Breast epithelium (tissue), 4 donors: ENCODE results near the gene CCDC92. TPM values are rescaled to one million over a fixed set of nuclear protein-coding genes. Genes with fewer than 3 reads are reported as not detected.

Experiments
- DNase-seq, 2 donors: peaks; one replicate each; pipeline ENCODE4 v3.0.0-alpha.2; 2019; ENCODE audit warnings: low spot score in 2 of 2
- H3K27ac ChIP-seq, 2 donors: fragments of 200-600 bp; sonication (generic) in 1 of 2; one replicate each; pipeline ENCODE4 v1.5.1; 2016 to 2019; ENCODE audit warnings: mild to moderate bottlenecking in 1 of 2
- H3K27me3 ChIP-seq, 2 donors: fragments of 200-600 bp; sonication (generic) in 1 of 2; one replicate each; pipeline versions ENCODE4 v1.5.1 to v1.6.0; 2017 to 2019; ENCODE audit warnings: control low read depth in 1 of 2, mild to moderate bottlenecking in 1 of 2
- H3K36me3 ChIP-seq: fragments of 200-600 bp; one replicate; pipeline ENCODE4 v1.5.1; 2019
- H3K4me1 ChIP-seq, 2 donors: fragments of 200-600 bp; sonication (generic); one replicate each; pipeline ENCODE4 v1.5.1; 2016 to 2019; ENCODE audit warnings: control low read depth in 1 of 2
- H3K4me3 ChIP-seq, 3 donors: fragments of 200-600 bp; sonication (generic); 1 replicate in 2 of 3; 2 replicates in 1 of 3; pipeline ENCODE4 v1.5.1; 2016 to 2019; ENCODE audit warnings: mild to moderate bottlenecking in 3 of 3, moderate library complexity in 2 of 3
- H3K9me3 ChIP-seq, 2 donors: fragments of 200-600 bp; sonication (generic) in 1 of 2; one replicate each; pipeline ENCODE4 v1.5.1; 2016 to 2019; ENCODE audit warnings: control low read depth in 1 of 2
- CTCF ChIP-seq, 3 donors: fragments of 450-650 bp; IDR thresholded peaks; one replicate each; pipeline ENCODE4 v1.5.1; 2016 to 2017; ENCODE audit warnings: antibody characterized with exemption in 3 of 3, mild to moderate bottlenecking in 3 of 3, moderate library complexity in 3 of 3
- POLR2A ChIP-seq: fragments of 450-650 bp; IDR thresholded peaks from one replicate; pipeline ENCODE4 v1.6.1; 2016; ENCODE audit warnings: antibody characterized with exemption, mild to moderate bottlenecking, moderate library complexity
- POLR2AphosphoS5 ChIP-seq, 3 donors: sonication (generic); formaldehyde crosslinking; IDR thresholded peaks; one replicate each; pipeline ENCODE4 v1.6.1; 2017; ENCODE audit warnings: antibody characterized with exemption in 3 of 3
- intact Hi-C: fragments of 100-400 bp; cut with DNase I; formaldehyde crosslinking; loops from one replicate; pipeline ENCODE4 v1.15.1; 2023; ENCODE audit warnings: low total_unique reads
- total RNA-seq, 3 donors: library from RNA; depleted of rRNA; stranded (reverse); fragments of >200 nt; gene quantifications; one replicate each; pipeline ENCODE4 v1.1.0, GENCODE V29; 2016

The CCDC92 gene
- total RNA-seq, 3 donors from 2014 or later, result 17.4 to 40.0 (median 24.6) TPM

- Histone ChIP-seq H3K27me3 (no peaks in the 10 kb centered on the region), H3K9me3 (no peaks in the 10 kb centered on the region), H3K36me3 (no peaks in the 10 kb centered on the region), H3K27ac (no peak overlapping the region), H3K4me1 (no peaks in the 10 kb centered on the region), H3K4me3 (no peak overlapping the region)
- intact Hi-C loops, result loop anchor here (2.0 kb wide), 1 partner anchor 21 kb away; no protein-coding TSS in a partner anchor
- DNase-seq, result no peak
- TF ChIP-seq CTCF (IDR thresholded peaks at IDR 0.05) (no peak), POLR2AphosphoS5 (IDR thresholded peaks at IDR 0.05) (no peak), POLR2A (no peak)
Measured at GRCh38 chr12:123891516-123892179, 81.0 kb downstream of the CCDC92 start.

DNA sequence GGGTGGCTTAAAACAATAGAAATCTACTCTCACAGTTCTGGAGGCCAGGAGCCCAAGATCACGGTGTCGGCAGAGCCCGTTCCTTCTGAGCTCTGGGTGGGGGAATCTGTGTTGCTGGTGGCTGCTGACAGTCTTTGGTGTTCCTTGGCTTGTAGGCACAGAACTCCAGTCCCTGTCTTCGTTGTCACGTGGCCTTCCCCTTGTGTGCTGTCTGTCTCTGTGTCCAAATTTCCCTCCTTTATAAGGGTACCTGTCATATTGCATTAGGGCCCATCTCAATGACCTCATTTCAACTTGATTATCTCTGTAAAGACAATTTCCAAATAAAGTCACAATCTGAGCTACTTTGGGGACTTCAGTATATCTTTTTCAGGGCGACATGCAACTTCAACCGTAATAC, 81.6 kb downstream of the CCDC92 start:
- no peak for DNase-seq
- no peaks in the 10 kb centered on the region for H3K4me1 ChIP-seq
- H3K36me3 ChIP-seq, result no peaks in the 10 kb centered on the region
- peaks cover 0 to 4% of the 10 kb centered on the region in 2 donors for H3K27me3 ChIP-seq
- H3K27ac ChIP-seq, result no peak overlapping the region
- intact Hi-C loops, result loop anchor here (2.0 kb wide), 1 partner anchor 20 kb away; no protein-coding TSS in a partner anchor
- no peaks in the 10 kb centered on the region for H3K9me3 ChIP-seq
- no peak for TF ChIP-seq CTCF (IDR thresholded peaks at IDR 0.05)
- no peak for TF ChIP-seq POLR2A
- no peak for TF ChIP-seq POLR2AphosphoS5 (IDR thresholded peaks at IDR 0.05)
- no peak overlapping the region for H3K4me3 ChIP-seq

DNA sequence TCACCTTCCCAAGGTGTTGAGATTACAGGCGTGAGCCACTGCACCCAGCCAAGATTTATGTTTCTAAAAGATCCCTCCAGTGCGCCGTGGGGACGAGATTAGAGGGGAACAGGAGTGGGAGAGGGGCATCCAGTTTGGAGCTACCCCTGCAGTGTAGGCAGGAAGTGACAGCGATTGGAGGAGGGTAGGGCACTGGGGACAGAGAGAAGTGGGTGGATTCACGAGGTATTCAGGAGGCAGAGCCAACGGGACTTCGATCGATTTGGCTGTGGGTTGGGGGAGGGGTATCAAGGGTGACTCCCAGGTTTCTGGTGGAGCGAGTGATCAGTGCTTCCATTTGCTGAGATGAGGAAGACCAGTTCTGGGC, 82.1 kb downstream of the CCDC92 start:
- DNase-seq, result no peak
- Histone ChIP-seq H3K4me3 (no peak overlapping the region), H3K27me3 (peaks cover 0 to 6% of the 10 kb centered on the region in 2 donors), H3K9me3 (no peaks in the 10 kb centered on the region), H3K36me3 (no peaks in the 10 kb centered on the region), H3K4me1 (no peaks in the 10 kb centered on the region), H3K27ac (no peak overlapping the region)
- intact Hi-C loops, result loop anchor here (2.0 kb wide), 1 partner anchor 20 kb away; no protein-coding TSS in a partner anchor
- TF ChIP-seq CTCF (IDR thresholded peaks at IDR 0.05) (no peak), POLR2A (no peak), POLR2AphosphoS5 (IDR thresholded peaks at IDR 0.05) (no peak)

- no peaks in the 10 kb centered on the region for H3K9me3 ChIP-seq
- H3K27ac ChIP-seq, result no peak overlapping the region
- H3K4me3 ChIP-seq, result no peak overlapping the region
- no peak for DNase-seq
- H3K36me3 ChIP-seq, result no peaks in the 10 kb centered on the region
- H3K4me1 ChIP-seq, result no peaks in the 10 kb centered on the region
- peaks cover 0 to 6% of the 10 kb centered on the region in 2 donors for H3K27me3 ChIP-seq
- TF ChIP-seq POLR2A (no peak), CTCF (IDR thresholded peaks at IDR 0.05) (no peak), POLR2AphosphoS5 (IDR thresholded peaks at IDR 0.05) (no peak)
- intact Hi-C loops, result loop anchor here (2.0 kb wide), 1 partner anchor 19 kb away; no protein-coding TSS in a partner anchor
Measured at GRCh38 chr12:123889848-123890535, 82.6 kb downstream of the CCDC92 start.

DNA sequence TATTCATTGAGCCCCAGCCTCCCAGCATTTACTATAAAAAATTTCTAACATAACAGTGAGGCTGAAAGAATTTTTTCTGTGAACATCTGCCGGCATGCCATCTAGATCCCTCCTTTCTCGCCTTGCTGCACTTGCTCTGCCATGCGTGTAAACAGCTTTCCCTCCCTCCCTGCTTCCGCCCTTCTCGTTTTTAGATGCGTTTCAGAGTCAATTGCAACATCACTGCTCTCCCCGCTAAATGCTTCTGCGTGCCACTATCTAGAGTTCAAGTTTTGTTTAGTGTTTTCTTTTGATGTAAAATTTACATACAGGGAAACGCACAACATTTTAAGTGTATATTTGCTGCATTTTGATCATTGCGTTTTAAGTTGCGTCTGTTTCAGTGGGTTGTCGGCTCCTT, 83.6 kb downstream of the CCDC92 start:
- TF ChIP-seq POLR2A, result no peak
- TF ChIP-seq POLR2AphosphoS5 (IDR thresholded peaks at IDR 0.05), result no peak
- TF ChIP-seq CTCF (IDR thresholded peaks at IDR 0.05), result no peak
- Histone ChIP-seq H3K36me3 (no peaks in the 10 kb centered on the region), H3K27me3 (peaks cover 0 to 6% of the 10 kb centered on the region in 2 donors), H3K4me1 (no peaks in the 10 kb centered on the region), H3K27ac (no peak overlapping the region), H3K9me3 (no peaks in the 10 kb centered on the region), H3K4me3 (no peak overlapping the region)
- no peak for DNase-seq
- intact Hi-C loops, result no loop called here
